CD1c-positive myeloid dendritic cell (primary cell): Measurements from ENCODE around the gene ABCC4.
A peak's percentile ranks its signal among the peaks of the same experiment; 100 is the strongest.
"Not testable (repeated sequence)": the region's sequence is repeated elsewhere in the genome, so short reads cannot be mapped to it uniquely, and the experiment has no call there.

Experiments used
- DNase-seq: peaks from one replicate; pipeline ENCODE4 v3.0.0-alpha.2; 2016; ENCODE audit errors: extremely low spot score

Gene ABCC4

GRCh38 chr13:95198606-95199005, 102.6 kb downstream of the ABCC4 start:
- DNase-seq = not testable (repeated sequence)

GRCh38 chr13:95197548-95197947, 103.7 kb downstream of the ABCC4 start:
- no peak for DNase-seq

GRCh38 chr13:95195146-95195545, 106.1 kb downstream of the ABCC4 start:
- DNase-seq = no peak

DNA sequence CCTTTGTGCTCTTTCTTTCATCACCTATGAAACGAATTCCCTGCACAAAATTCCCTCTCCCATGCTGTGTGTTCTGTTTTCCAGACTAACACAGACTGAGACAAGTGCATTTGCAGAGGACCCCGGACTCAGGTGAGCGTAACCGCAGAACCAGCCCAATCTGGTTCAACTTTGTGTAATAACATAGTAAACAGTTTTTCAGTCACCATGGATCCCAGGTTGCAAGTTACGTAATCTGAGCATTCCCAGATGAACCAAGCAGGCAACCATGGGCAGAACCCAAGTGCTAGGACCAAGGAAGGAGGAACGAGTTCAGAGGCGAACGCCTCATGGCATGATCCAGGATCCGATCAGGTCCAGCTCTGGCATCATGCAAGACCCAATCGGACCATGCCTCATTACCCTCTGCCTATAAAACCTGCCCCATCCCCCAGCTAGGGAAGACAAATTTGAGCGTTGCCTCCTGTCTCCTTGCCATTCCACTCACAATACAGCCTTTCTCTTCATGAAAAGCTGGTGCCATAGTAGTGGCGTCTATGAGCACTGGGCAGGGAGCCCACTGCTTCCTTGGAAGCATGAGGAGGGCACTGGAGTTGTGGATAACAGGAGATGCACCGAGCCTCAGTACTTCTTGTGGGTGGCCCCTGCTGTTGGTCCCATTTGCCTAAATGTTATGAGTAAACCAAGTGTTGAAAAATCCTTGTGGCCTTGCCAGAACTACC, 107.6 kb downstream of the ABCC4 start:
- DNase-seq = no peak

GRCh38 chr13:95192998-95193397, 108.3 kb downstream of the ABCC4 start:
- DNase-seq = no peak

- DNase-seq = not testable (repeated sequence)
These were observed 108.7 kb downstream of the ABCC4 start for GRCh38 chr13:95192564-95192945.

DNA sequence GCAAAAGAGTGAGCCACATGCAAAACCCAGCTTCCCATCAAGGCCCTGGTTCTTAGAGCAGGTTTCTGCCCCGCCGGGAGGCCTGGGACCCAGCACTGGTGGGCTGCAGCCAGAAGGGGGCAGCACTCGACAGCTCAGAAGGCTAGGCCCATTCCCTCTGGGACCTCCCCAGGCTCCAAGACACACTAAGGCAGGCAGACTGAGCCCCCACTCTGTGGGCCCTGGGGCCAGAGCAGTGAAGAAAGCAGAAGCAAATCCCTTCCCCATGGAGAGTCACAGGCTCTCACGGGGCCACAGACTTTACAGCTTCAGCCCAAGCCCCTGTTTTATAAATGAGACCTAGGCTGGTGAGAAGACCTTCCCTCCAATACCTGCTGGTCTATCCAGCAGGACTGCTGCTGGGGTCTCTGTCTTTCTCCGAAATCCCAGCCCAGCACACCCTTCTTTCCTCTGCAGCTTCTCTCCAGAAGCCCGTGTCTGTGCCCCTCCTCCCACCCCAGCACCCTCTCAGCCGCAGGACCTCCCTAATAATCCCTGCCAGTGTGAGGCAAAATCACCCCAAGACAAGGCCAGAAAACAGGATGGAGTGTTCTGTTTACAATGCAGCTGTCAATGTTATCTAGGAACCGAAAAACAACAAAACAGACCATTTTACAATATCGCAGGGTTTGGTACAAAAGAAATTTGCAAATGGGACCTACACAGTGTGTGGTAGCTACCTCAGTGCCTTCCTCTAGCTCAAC, 109.3 kb downstream of the ABCC4 start:
- DNase-seq = peak; percentile 73

GRCh38 chr13:95188128-95188527, 113.1 kb downstream of the ABCC4 start:
- no peak for DNase-seq

GRCh38 chr13:95185851-95186250, 115.4 kb downstream of the ABCC4 start:
- DNase-seq = peak; percentile 29

DNA sequence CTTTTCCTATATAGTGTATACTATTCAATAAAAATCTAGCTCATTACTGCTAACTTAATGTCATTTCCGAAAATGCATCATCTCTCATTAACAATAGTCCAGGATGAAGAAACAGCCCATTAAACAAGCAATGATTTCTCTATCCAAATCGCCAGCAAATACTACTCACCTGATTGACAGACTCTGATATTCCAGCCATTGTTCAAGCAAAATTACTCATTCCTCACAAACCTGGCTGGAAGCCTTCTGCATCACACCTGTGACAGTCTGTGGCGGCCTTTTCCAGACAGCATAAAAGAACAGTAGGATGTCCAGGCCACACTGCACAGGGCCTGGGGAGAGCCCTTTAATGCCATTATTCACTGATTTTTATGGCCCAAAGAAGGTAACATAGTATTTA, 115.9 kb downstream of the ABCC4 start:
- DNase-seq = no peak

GRCh38 chr13:95184317-95184716, 116.9 kb downstream of the ABCC4 start:
- DNase-seq = no peak

DNA sequence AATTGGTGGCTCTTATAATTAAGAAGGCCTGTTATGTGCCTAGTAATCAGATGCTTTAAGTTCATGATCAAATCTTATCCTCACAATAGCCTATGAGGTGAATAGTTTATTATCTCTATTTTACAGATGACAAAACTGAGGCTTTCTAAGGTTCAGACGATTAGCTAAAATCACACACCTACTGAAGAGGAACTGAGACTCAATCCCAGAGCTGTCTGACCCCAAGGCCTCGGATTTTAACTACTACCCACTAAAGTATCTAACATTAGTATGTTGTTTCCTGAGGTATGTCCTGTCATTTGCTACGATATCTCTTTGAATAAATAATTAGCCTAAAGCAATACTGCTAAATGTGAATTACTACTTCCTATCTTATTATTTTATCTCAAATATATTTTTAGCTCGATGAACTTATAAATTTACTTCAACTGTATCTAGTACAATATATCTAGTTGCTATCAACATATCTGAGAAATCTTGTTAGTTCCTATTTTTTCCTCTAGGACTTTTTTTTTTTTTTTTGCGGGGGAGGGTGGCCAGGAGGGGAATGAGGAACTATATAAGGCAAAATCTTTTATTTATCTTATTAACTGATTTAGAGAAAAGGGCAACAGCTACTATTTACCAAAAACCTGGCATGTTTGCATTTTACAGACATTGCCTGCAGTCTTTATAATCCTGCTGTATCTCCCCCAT, 118.5 kb downstream of the ABCC4 start:
- peak; percentile 69 for DNase-seq

DNA sequence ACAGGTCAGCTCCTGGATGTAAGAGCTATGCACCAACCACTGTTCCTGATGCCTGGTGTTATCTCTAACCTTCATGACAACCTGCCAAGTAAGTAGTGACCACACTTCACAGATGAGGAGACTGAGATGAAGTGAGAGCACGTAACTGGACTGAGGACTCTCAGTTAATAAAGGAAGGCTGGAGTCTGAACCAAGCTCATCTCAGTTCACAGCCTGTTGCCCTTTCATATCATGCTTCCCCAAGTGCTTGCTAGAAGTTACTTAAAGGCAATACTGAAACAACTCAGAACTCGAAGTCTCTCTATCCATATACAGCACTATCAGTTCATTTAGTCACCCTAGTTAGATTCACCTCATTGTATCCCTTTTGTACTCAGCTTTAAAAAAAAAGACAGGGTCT, 119.7 kb downstream of the ABCC4 start:
- DNase-seq = no peak

DNA sequence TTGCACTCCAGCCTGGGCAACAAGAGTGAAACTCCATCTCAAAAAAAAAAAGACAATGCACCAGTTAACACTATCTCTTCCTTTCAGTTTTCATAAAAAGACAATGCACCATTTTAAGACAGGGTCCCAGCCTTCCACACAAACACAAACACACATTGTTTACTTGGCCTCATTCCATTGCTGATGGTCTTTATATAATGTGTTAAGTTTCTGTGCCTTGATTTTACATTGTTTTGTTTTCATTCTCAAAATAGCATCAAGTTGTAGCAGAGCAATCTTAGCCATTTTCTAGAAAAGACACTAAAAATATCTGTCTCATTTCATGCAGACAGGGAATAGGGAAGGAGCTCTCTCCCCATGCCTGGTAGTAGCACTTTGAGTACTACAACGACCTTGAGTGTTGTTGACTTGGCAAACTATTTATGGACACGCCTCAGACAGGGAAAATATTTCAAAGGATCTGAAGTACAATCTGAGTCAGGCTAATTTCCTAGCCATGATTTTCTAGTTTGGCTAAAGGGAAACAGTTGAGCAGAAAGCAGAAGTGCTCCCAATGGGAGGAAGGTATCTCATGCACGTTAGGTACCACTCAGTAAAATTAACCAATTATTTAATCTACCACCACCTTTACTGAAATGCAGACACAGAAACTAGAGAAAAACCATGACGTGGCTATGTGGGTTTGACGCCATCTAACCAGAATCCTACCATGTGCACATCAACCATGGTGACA, 120.6 kb downstream of the ABCC4 start:
- peak; percentile 40 for DNase-seq

- DNase-seq = peak; percentile 9
These were observed 124.5 kb downstream of the ABCC4 start for GRCh38 chr13:95176611-95177259.

GRCh38 chr13:95174517-95174916, 126.7 kb downstream of the ABCC4 start:
- no peak for DNase-seq

- DNase-seq = no peak
These were observed 133.1 kb downstream of the ABCC4 start for GRCh38 chr13:95168191-95168590.

GRCh38 chr13:95167003-95167402, 134.2 kb downstream of the ABCC4 start:
- not testable (repeated sequence) for DNase-seq

DNA sequence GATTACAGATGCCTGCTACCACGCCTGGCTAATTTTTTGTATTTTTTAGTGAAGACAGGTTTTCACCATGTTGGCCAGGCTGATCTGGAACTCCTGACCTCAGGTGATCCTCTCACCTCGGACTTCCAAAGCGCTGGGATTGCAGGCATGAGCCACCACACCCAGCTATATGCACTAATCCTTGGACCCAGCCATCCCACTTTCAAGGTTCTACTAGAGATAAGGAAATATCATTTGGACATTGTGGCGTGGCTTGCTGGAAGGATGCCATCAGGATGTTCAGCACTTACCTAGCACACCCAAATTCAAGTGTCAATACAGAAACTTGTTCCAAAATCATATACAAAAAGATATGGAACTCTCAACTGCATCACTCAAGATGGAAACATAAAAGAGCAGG, 136.4 kb downstream of the ABCC4 start:
- DNase-seq = no peak

DNA sequence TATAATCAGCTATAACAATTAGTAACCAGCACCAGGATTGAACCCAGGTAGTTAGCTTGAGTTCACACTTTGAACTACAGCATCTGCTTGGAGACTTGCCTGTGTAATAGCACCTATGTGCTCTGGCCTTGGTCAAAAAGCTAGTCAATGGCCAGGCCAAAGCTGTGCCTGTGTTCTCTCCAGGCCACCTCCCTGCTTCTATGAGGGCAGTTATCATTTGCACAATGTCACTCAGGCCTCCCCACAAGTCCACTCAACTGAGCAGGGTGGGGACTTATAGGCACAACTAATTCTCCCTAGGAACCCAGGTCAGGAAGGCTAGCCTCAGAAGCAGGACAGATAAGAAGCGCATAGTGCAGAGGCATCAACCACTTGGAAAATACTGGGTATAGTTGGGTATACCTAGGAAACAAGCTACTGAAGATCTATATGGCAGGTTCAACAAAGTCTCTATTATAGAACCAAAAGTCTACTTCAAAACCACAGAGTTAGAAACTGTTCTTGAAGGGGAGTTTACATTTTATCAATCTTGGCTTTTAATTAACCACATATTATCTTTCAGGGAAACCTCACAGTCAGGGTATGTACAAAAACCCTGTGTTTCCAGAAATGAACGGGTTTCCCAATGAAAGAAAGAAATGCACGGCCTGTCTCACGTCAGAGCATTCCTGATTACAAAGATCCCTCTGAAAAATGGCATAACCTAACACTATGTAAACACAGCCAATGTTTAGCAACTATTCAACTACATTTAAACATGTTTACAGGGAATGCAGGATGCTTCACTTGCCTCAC, 140.9 kb downstream of the ABCC4 start:
- DNase-seq = no peak

DNA sequence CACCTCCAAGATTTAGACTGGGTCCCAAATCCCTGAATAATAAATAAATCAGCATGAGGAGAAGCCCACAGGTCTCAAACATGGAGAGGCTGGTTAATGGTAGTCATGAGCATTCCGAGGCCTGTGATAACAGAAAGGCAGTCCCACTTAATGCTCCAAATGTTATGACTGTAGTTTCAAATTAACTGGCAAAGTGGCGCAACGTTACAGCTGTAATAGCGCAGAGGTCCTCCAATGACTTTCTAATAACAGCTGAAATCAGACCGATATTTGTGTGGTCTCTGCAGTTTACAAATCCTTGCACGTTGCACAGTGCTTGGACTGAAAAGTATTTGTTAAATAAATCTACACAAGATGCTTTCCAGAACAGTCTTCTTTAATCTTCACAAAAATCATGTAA, 141.8 kb downstream of the ABCC4 start:
- DNase-seq = no peak
